Stimulated activated naive B cell treated with anti-CD40 and anti-IgM and Interleukin-4, amounts not matched to agents 10 μg/mL and 1 μg/mL and 100 μg/mL, for 72 hours (primary cell): ENCODE results near the gene FBXO15.
A peak's percentile ranks its signal among the peaks of the same experiment; 100 is the strongest.

Experiments used
- ATAC-seq, 2 donors: fragments of 150-1000 bp; cut with Tn5 transposase; replicated peaks; 2 replicates each; pipeline ENCODE4 v1.10.0; 2021; ENCODE audit warnings: moderate library complexity in 1 of 2
- DNase-seq: peaks from one replicate; pipeline ENCODE4 v3.0.0; 2021
- H3K27ac Mint-ChIP-seq: one replicate; pipeline ENCODE4 v1.8.0; 2022; ENCODE audit warnings: mild to moderate bottlenecking, mixed read lengths
- H3K27me3 Mint-ChIP-seq, 2 donors: one replicate each; pipeline ENCODE4 v1.8.0; 2022; ENCODE audit warnings: mixed read lengths in 2 of 2
- H3K36me3 Mint-ChIP-seq, 2 donors: one replicate each; pipeline ENCODE4 v1.8.0; 2022; ENCODE audit warnings: mixed read lengths in 2 of 2, mild to moderate bottlenecking in 1 of 2
- H3K4me1 Mint-ChIP-seq, 2 donors: one replicate each; pipeline ENCODE4 v1.8.0; 2022; ENCODE audit warnings: mixed read lengths in 2 of 2, mild to moderate bottlenecking in 1 of 2
- H3K4me3 Mint-ChIP-seq, 2 donors: one replicate each; pipeline ENCODE4 v1.8.0; 2022; ENCODE audit warnings: mild to moderate bottlenecking in 2 of 2, mixed read lengths in 2 of 2, moderate library complexity in 1 of 2
- H3K9me3 Mint-ChIP-seq, 2 donors: one replicate each; pipeline ENCODE4 v1.8.0; 2022; ENCODE audit warnings: mixed read lengths in 2 of 2, mild to moderate bottlenecking in 1 of 2

The FBXO15 gene

DNA sequence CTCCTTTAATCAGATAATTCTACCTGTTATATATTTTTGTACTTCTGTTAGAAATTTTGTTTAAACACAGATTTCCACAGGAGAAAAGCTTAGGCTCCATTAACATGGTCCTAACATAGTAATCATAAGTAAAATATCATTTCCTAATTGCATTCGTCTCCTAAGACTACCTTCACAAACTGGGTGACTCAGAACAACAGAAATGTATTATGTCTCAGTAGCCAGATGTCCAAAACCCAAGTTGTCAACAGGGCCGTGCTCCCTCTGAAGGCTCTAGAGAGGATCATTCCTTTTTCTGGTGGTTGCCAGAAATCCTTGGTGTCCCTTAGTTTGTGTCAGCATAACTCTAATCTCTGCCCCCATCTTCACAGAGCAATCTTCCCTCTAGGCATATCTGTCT is 5.4 kb downstream of the FBXO15 start:
- Mint-ChIP-seq H3K27ac (no peak overlapping the region), H3K36me3 (no peaks in the 10 kb centered on the region), H3K27me3 (peaks cover 17 to 18% of the 10 kb centered on the region in 2 donors), H3K9me3 (no peaks in the 10 kb centered on the region), H3K4me3 (no peak overlapping the region), H3K4me1 (peaks cover 9 to 19% of the 10 kb centered on the region in 2 donors)
- ATAC-seq (no peak), DNase-seq (no peak)

- Mint-ChIP-seq H3K9me3 (no peaks in the 10 kb centered on the region), H3K4me3 (no peak overlapping the region), H3K4me1 (peaks cover 6 to 13% of the 10 kb centered on the region in 2 donors), H3K27ac (no peak overlapping the region), H3K36me3 (no peaks in the 10 kb centered on the region), H3K27me3 (peaks cover 17 to 18% of the 10 kb centered on the region in 2 donors)
- DNase-seq (no peak), ATAC-seq (no peak)
These were observed 6.0 kb downstream of the FBXO15 start for GRCh38 chr18:74141667-74142066.

DNA sequence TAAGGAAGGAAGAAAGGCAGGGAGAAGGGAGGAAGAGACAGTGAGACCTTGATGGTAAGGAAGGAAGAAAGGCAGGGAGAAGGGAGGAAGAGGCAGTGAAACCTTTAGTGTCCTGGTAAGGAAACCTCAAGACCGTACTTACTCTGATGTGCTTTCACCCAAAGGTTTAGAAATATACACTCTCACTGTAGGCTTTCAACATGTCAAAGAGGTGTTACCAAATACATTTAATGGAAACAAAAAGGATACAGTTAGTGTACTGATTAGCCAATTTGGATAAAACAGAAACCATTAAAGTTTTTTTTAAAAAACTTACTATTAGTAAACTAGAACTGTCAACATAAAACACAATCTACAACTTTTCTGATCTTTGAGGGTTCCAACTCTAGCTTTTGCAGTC is 7.1 kb downstream of the FBXO15 start:
- Mint-ChIP-seq H3K9me3 (no peaks in the 10 kb centered on the region), H3K27me3 (peaks cover 17 to 18% of the 10 kb centered on the region in 2 donors), H3K4me1 (peaks cover 6 to 13% of the 10 kb centered on the region in 2 donors), H3K36me3 (no peaks in the 10 kb centered on the region), H3K4me3 (peak overlapping the region in 1 of 2 donors; percentile 21), H3K27ac (no peak overlapping the region)
- DNase-seq (no peak), ATAC-seq (no peak)

DNA sequence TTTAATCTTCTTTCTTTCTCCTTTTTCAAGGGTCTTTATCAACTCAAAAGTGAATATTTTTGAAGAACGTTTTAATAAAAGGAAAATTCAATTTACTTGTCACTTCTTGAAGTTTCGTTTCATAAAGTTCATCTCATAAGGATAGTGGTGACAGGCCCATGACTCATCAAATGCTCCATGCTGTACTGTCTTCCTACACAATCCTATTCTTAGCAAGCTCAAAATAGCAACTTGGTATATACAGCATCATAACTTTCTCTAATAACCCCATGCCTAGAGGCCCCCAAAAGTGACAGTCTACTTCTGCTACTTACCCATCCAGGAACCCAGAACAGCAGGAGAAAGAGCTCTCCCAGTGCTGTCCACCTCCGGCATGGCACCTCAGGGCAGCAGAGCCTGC is 7.7 kb downstream of the FBXO15 start:
- Mint-ChIP-seq H3K4me1 (peaks cover 6 to 13% of the 10 kb centered on the region in 2 donors), H3K36me3 (peaks cover 0 to 3% of the 10 kb centered on the region in 2 donors), H3K9me3 (no peaks in the 10 kb centered on the region), H3K27me3 (peaks cover 17 to 18% of the 10 kb centered on the region in 2 donors), H3K4me3 (peak overlapping the region; percentile 21 to 49), H3K27ac (peak overlapping the region; percentile 81)
- ATAC-seq (peak; percentile 80 to 94), DNase-seq (no peak)

DNA sequence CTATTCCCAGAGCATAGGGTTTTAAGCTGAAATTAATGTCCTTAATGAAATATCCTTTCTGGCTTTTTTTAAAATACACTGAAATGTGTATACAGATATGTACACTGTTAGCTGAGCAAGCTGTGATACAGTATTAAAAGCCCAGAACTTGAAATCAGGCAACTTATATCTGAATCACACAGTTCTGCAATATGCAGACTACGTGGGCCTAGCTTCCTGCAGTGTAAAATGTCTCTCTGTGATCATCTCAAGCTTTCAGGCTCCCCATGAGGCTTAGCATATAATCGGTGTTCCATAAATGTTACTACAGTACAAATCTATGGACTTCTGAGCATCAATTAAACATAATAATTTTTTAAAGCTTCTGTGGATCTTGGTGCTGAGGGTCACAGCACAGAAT is 8.2 kb downstream of the FBXO15 start:
- no peak overlapping the region for H3K4me3 Mint-ChIP-seq
- ATAC-seq (peak in 1 of 2 donors; percentile 58), DNase-seq (no peak)
- peaks cover 6 to 13% of the 10 kb centered on the region in 2 donors for H3K4me1 Mint-ChIP-seq
- H3K27ac Mint-ChIP-seq, result peak overlapping the region; percentile 81
- no peaks in the 10 kb centered on the region for H3K9me3 Mint-ChIP-seq
- peaks cover 0 to 5% of the 10 kb centered on the region in 2 donors for H3K36me3 Mint-ChIP-seq
- H3K27me3 Mint-ChIP-seq, result peaks cover 17 to 18% of the 10 kb centered on the region in 2 donors

GRCh38 chr18:74137920-74138538 is 9.6 kb downstream of the FBXO15 start:
- Mint-ChIP-seq H3K4me1 (peaks cover 6 to 13% of the 10 kb centered on the region in 2 donors), H3K9me3 (no peaks in the 10 kb centered on the region), H3K27me3 (peaks cover 17 to 18% of the 10 kb centered on the region in 2 donors), H3K36me3 (peaks cover 0 to 5% of the 10 kb centered on the region in 2 donors), H3K4me3 (no peak overlapping the region), H3K27ac (no peak overlapping the region)
- no peak for ATAC-seq
- no peak for DNase-seq

DNA sequence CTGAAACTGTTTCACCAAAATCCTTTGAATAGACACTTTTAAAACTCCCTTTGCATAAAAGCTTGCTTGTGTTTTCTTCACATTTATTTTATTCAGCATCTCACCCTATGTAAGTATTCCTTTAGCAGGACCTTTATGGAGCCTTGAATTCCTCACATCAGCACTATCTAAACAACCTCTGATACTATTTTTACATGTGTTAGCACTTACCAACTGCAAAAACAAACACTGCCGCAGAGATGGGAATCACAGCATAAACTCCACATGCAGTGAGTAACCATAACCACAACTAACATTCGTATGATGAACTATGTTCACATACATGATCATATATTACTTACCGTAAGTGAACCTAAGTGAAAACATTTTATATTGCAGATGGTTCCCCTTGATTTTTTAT is 15.4 kb downstream of the FBXO15 start:
- Mint-ChIP-seq H3K4me1 (no peaks in the 10 kb centered on the region), H3K27ac (no peak overlapping the region), H3K4me3 (no peak overlapping the region), H3K36me3 (peaks cover 0 to 5% of the 10 kb centered on the region in 2 donors), H3K27me3 (no peaks in the 10 kb centered on the region), H3K9me3 (no peaks in the 10 kb centered on the region)
- ATAC-seq (no peak), DNase-seq (no peak)

GRCh38 chr18:74131124-74131523 is 16.5 kb downstream of the FBXO15 start:
- Mint-ChIP-seq H3K4me1 (no peaks in the 10 kb centered on the region), H3K36me3 (peaks cover 0 to 5% of the 10 kb centered on the region in 2 donors), H3K4me3 (no peak overlapping the region), H3K9me3 (no peaks in the 10 kb centered on the region), H3K27me3 (no peaks in the 10 kb centered on the region), H3K27ac (no peak overlapping the region)
- ATAC-seq, result no peak
- no peak for DNase-seq

GRCh38 chr18:74128159-74128558 is 19.5 kb downstream of the FBXO15 start:
- DNase-seq (no peak), ATAC-seq (no peak)
- H3K9me3 Mint-ChIP-seq, result no peaks in the 10 kb centered on the region
- no peak overlapping the region for H3K4me3 Mint-ChIP-seq
- H3K36me3 Mint-ChIP-seq, result no peaks in the 10 kb centered on the region
- H3K4me1 Mint-ChIP-seq, result no peaks in the 10 kb centered on the region
- no peaks in the 10 kb centered on the region for H3K27me3 Mint-ChIP-seq
- no peak overlapping the region for H3K27ac Mint-ChIP-seq

DNA sequence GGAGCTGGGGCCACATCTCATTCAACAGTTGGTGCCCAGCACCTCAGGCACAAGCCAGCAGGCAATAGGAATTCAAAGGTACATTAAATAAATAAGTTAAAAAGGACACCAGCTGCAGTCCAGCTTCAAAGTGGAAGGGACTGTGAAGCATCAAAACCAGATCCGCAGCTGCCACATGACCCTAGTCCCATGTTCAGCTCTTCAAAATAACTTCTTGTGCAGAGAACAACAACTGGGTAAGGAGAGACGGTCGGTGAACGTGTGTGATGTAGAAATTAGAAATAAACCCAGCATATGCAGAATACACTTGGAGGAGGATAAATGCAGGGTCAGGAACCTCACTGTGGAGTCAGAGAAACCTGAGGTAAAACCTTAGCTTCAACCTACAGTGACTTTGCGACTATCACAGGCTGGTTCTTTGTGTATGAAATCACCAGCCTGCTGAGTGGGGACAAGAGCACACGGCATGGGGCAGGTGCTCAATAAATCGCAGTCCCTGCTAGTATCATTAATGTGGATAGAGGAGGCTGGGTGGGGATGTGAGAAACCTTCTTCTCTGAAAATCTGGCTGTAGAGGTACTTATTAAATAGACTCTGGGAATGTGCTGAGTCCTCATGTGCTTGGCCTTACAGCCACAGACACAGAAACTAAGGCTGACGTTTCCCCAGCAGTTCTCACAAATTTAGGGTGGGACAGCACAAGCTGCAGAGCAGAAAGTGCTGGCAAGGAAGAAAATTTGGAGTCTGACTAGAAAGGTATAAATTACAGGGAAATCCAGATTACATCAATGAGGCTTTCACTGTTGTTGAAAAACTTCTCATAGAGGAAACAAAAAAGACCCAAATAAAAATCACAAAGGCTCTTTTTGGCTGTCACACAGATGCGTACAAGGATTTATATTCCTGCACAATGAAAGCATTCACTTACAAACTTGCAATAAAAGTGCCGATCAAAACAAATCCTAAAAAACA is 20.7 kb downstream of the FBXO15 start:
- H3K27me3 Mint-ChIP-seq, result no peaks in the 10 kb centered on the region
- H3K27ac Mint-ChIP-seq, result no peak overlapping the region
- H3K4me3 Mint-ChIP-seq, result no peak overlapping the region
- no peaks in the 10 kb centered on the region for H3K9me3 Mint-ChIP-seq
- DNase-seq (no peak), ATAC-seq (no peak)
- H3K4me1 Mint-ChIP-seq, result no peaks in the 10 kb centered on the region
- peaks cover 0 to 4% of the 10 kb centered on the region in 2 donors for H3K36me3 Mint-ChIP-seq

DNA sequence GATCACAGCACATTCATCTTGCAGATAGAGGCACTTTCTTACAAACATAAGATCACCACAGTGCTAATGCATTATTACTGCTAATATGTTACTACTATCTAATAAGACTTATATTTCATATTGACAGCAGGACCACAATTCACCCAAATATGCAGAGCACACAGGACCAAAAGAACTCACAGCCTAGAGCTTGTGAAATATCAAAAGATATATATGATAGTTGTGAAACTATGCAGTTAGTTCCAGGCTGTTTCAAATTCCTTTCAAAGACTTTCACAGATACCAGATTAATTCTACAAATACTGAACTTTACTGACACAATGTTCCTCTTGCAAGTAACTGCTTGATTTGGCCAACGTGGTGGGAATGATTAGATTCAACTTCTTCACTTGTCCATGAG is 23.0 kb downstream of the FBXO15 start:
- ATAC-seq (no peak), DNase-seq (no peak)
- Mint-ChIP-seq H3K27me3 (no peaks in the 10 kb centered on the region), H3K36me3 (peaks cover 0 to 4% of the 10 kb centered on the region in 2 donors), H3K4me1 (no peaks in the 10 kb centered on the region), H3K4me3 (no peak overlapping the region), H3K9me3 (no peaks in the 10 kb centered on the region), H3K27ac (no peak overlapping the region)

DNA sequence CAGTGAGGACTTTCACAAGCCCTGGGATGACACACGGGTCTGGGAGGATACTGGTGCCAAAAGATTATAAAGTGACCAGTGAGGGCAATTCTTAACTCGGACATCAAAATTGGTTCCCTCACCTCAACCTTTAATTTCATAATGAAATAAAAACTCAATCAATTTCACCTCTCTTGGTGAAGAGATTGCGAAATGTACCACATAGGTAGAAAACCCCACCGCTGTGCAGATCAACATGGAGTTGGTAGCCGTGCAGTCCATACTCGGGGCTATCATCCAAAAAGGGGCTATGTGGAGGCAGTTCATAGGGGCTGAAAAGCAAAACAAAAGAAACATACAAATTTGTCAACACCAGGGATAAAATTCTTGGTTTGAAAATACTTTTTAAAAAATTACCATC is 24.4 kb downstream of the FBXO15 start:
- H3K36me3 Mint-ChIP-seq, result peaks cover 0 to 4% of the 10 kb centered on the region in 2 donors
- no peak for DNase-seq
- no peaks in the 10 kb centered on the region for H3K9me3 Mint-ChIP-seq
- no peaks in the 10 kb centered on the region for H3K27me3 Mint-ChIP-seq
- no peak for ATAC-seq
- H3K27ac Mint-ChIP-seq, result no peak overlapping the region
- H3K4me3 Mint-ChIP-seq, result no peak overlapping the region
- H3K4me1 Mint-ChIP-seq, result no peaks in the 10 kb centered on the region

GRCh38 chr18:74116633-74117554 is 30.7 kb downstream of the FBXO15 start:
- ATAC-seq, result peak; percentile 46 to 52
- H3K4me3 Mint-ChIP-seq, result no peak overlapping the region
- peaks cover 2 to 4% of the 10 kb centered on the region in 2 donors for H3K9me3 Mint-ChIP-seq
- peaks cover 14 to 17% of the 10 kb centered on the region in 2 donors for H3K4me1 Mint-ChIP-seq
- no peaks in the 10 kb centered on the region for H3K27me3 Mint-ChIP-seq
- DNase-seq, result no peak
- H3K36me3 Mint-ChIP-seq, result peaks cover 0 to 4% of the 10 kb centered on the region in 2 donors
- no peak overlapping the region for H3K27ac Mint-ChIP-seq

DNA sequence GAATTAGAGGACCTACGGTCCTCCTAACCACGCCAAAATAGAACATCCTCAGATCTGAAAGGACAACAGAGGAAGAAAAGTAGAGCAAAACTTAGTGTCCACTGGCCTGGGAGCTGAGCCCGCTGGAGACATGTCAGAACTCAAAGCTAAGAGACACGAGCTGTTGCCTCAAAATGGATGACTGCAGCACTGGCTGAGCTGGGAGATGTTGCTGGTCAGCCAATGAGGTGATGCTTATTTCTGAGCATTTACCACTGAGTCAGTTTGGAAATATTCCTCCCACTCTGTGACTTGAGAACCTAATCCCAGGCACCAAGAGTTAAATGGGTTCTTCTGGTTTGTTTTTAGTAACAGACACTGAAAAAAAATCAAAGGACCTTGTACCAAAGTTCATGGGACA is 32.6 kb downstream of the FBXO15 start:
- no peak overlapping the region for H3K4me3 Mint-ChIP-seq
- no peaks in the 10 kb centered on the region for H3K27me3 Mint-ChIP-seq
- ATAC-seq (no peak), DNase-seq (no peak)
- H3K27ac Mint-ChIP-seq, result no peak overlapping the region
- peaks cover 14 to 22% of the 10 kb centered on the region in 2 donors for H3K4me1 Mint-ChIP-seq
- peaks cover 3 to 4% of the 10 kb centered on the region in 2 donors for H3K9me3 Mint-ChIP-seq
- peaks cover 0 to 4% of the 10 kb centered on the region in 2 donors for H3K36me3 Mint-ChIP-seq
